OCI-LY3 (cell line): Measurements from ENCODE around the gene LRP10.

Experiments
- H2AFZ ChIP-seq: fragments of 200-600, 300-600 bp; shearing (Covaris generic); 2 replicates; pipeline ENCODE4 v1.6.0; 2014; ENCODE audit warnings: antibody characterized with exemption, low read depth, low read length
- H3K27ac ChIP-seq: fragments of 200-600, 300-600 bp; sonication (generic); 2 replicates; pipeline ENCODE4 v1.5.1; 2014; ENCODE audit warnings: mild to moderate bottlenecking, low read length, moderate library complexity, mixed read lengths
- H3K27me3 ChIP-seq: fragments of 200-600, 300-600 bp; sonication (generic); 2 replicates; pipeline ENCODE4 v1.6.1; 2014; ENCODE audit warnings: low read depth, low read length, mixed read lengths
- H3K36me3 ChIP-seq: fragments of 200-600, 300-600 bp; sonication (generic); replicated peaks from 2 replicates; pipeline ENCODE3; 2014; ENCODE audit warnings: low read depth, low read length, mixed read lengths
- H3K4me1 ChIP-seq: fragments of 300-600, 200-600 bp; sonication (generic); 2 replicates; pipeline ENCODE4 v1.6.1; 2014; ENCODE audit warnings: low read length, mixed read lengths
- H3K4me2 ChIP-seq: fragments of 200-600, 300-600 bp; sonication (generic); 2 replicates; pipeline ENCODE4 v1.6.1; 2014; ENCODE audit warnings: low read length, mixed read lengths
- H3K4me3 ChIP-seq: fragments of 300-600, 200-600 bp; sonication (generic); 2 replicates; pipeline ENCODE4 v1.5.1; 2014; ENCODE audit warnings: antibody characterized with exemption, mild to moderate bottlenecking, low read length, moderate library complexity
- H3K79me2 ChIP-seq: fragments of 300-600, 200-600 bp; shearing (Covaris generic); 2 replicates; pipeline ENCODE4 v1.6.1; 2014; ENCODE audit warnings: mild to moderate bottlenecking, low read length, mixed read lengths
- H3K9ac ChIP-seq: fragments of 300-600, 200-600 bp; shearing (Covaris generic); 2 replicates; pipeline ENCODE4 v1.6.0; 2014; ENCODE audit warnings: mild to moderate bottlenecking, low read length, moderate library complexity
- H3K9me3 ChIP-seq: fragments of 200-600, 300-600 bp; shearing (Covaris generic); 2 replicates; pipeline ENCODE4 v1.6.1; 2014; ENCODE audit warnings: low read length, mixed read lengths; ENCODE audit not compliant: insufficient read depth
- H4K20me1 ChIP-seq: fragments of 200-600, 300-600 bp; sonication (generic); 2 replicates; pipeline ENCODE4 v1.6.1; 2016; ENCODE audit warnings: low read length, mixed read lengths; ENCODE audit not compliant: insufficient read depth
- CTCF ChIP-seq: fragments of 200-600, 300-600 bp; sonication (generic); IDR thresholded peaks from 2 replicates; pipeline ENCODE4 v1.5.1; 2014; ENCODE audit warnings: antibody characterized with exemption, low read length, low read depth
- EZH2phosphoT487 ChIP-seq: fragments of 200-600 bp; shearing (Covaris generic); IDR thresholded peaks from 2 replicates; pipeline ENCODE4 v1.6.1; 2018; ENCODE audit warnings: antibody characterized with exemption, mixed run types, low read depth

The LRP10 gene

DNA sequence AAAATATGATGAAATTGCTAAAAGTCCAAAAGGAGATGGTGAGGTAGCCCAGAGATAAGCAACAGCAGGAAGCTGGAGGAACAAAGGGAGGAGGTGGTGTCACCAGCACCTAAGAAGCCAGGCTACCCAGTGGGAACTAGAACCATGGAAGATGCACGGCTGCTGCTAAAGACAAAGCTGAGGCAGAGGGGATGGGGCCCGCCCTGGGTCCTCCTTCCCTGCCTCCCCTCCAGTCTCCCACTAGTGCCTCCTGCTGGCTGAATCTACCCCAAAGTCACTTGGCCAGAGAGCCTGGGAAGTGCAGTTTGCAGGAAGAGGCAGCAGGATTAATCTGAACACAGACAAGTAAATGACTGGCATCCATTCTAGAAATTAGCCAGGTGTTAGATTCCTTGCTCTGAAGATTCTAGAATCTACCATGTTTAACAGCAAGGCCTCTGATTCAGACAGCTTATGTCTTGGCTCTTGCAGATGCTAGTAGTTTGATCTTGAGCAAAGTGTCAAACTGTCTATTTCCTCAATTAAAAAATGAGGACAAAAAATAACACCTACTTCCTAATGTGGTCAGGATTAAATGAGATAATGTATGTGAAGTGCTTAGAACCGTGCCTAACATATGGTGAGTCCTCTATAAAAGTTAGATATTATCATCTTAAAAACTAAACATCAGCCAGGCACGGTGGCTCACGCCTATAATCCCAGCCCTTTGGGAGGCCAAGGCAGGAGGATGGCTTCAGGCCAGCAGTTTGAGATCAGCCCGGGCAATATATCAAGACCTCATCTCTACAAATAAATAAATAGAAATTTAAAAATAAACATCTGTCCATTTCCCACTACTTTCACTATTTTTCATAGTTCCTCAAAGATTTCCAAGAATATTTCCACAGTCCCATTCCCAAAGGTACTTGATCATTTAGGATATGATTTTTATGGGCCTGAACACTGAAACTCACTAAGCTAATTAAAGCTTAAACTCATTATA is 5.8 kb upstream of the LRP10 start:
- no peak overlapping the region for H3K4me3 ChIP-seq
- no peaks in the 10 kb centered on the region for H4K20me1 ChIP-seq
- H3K27ac ChIP-seq = no peak overlapping the region
- H2AFZ ChIP-seq = no peak overlapping the region; the same call in 1 of the 2 replicates
- H3K9me3 ChIP-seq = no peaks in the 10 kb centered on the region
- no peak overlapping the region for H3K4me2 ChIP-seq
- peaks cover 7% of the 10 kb centered on the region for H3K4me1 ChIP-seq
- no peak for TF ChIP-seq EZH2phosphoT487
- peak; percentile 45 for TF ChIP-seq CTCF
- H3K27me3 ChIP-seq = no peaks in the 10 kb centered on the region
- no peak overlapping the region for H3K9ac ChIP-seq
- no peaks in the 10 kb centered on the region for H3K79me2 ChIP-seq
- H3K36me3 ChIP-seq = no peaks in the 10 kb centered on the region

GRCh38 chr14:22866874-22867273 is 4.7 kb upstream of the LRP10 start:
- Histone ChIP-seq H4K20me1 (no peaks in the 10 kb centered on the region), H3K36me3 (no peaks in the 10 kb centered on the region), H2AFZ (no peak overlapping the region), H3K4me2 (no peak overlapping the region), H3K27ac (no peak overlapping the region), H3K79me2 (no peaks in the 10 kb centered on the region; the same call in 1 of the 2 replicates), H3K9me3 (no peaks in the 10 kb centered on the region), H3K27me3 (no peaks in the 10 kb centered on the region), H3K4me1 (peaks cover 9% of the 10 kb centered on the region), H3K4me3 (no peak overlapping the region), H3K9ac (no peak overlapping the region)
- TF ChIP-seq EZH2phosphoT487 (no peak), CTCF (no peak)

DNA sequence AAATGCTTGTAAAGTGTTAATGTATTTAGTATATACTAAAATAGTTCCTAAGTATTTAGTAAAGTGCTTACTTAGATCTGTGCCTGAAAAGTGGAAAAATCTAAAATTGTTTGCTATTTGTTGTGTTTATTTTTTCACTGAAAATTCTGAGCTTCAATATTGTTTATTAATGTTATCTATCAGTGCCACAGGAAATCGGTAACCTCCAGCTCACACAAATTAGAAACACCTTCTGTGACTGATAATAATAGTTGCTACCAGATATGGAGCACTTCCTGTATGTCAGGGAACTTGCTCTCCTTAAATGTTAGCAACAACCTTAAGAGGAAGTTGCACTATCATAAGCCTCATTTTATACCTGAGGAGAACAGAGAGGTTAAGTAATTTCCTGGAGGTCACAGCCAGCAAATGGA is 723 bp upstream of the LRP10 start:
- Histone ChIP-seq H3K4me2 (peak overlapping the region; percentile 90), H3K4me1 (peaks cover 15% of the 10 kb centered on the region), H4K20me1 (peaks cover 4% of the 10 kb centered on the region; the same call in 1 of the 2 replicates), H2AFZ (peak overlapping the region; percentile 35; the same call in 1 of the 2 replicates), H3K9ac (peak overlapping the region; percentile 91), H3K36me3 (peaks cover 18% of the 10 kb centered on the region), H3K27me3 (no peaks in the 10 kb centered on the region), H3K27ac (peak overlapping the region; percentile 93), H3K79me2 (peaks cover 13% of the 10 kb centered on the region; the same call in 1 of the 2 replicates), H3K9me3 (no peaks in the 10 kb centered on the region), H3K4me3 (peak overlapping the region; percentile 79)
- TF ChIP-seq EZH2phosphoT487 (no peak), CTCF (no peak)

- Histone ChIP-seq H3K9me3 (no peaks in the 10 kb centered on the region), H3K4me1 (peaks cover 15% of the 10 kb centered on the region), H3K9ac (peak overlapping the region; percentile 91), H3K27me3 (no peaks in the 10 kb centered on the region), H3K79me2 (peaks cover 13% of the 10 kb centered on the region; the same call in 1 of the 2 replicates), H3K27ac (peak overlapping the region; percentile 93), H3K4me3 (peak overlapping the region; percentile 79), H4K20me1 (peaks cover 4% of the 10 kb centered on the region; the same call in 1 of the 2 replicates), H3K4me2 (peak overlapping the region; percentile 90), H2AFZ (peak overlapping the region; percentile 65; the same call in 1 of the 2 replicates), H3K36me3 (peaks cover 26% of the 10 kb centered on the region)
- TF ChIP-seq EZH2phosphoT487 = no peak
- peak; percentile 90 for TF ChIP-seq CTCF
These were observed 693 bp downstream of the LRP10 start for GRCh38 chr14:22872033-22872832.
